Skeletal muscle satellite cell (primary cell): Measurements from ENCODE around the gene C5orf52.
"Not testable (repeated sequence)": the region's sequence is repeated elsewhere in the genome, so short reads cannot be mapped to it uniquely, and the experiment has no call there.

ENCODE experiments used
- H3K27me3 ChIP-seq: 2 replicates; pipeline ENCODE4 v1.7.0; 2013; ENCODE audit warnings: low read length; ENCODE audit not compliant: control insufficient read depth, insufficient read depth
- H3K36me3 ChIP-seq: 2 replicates; pipeline ENCODE4 v1.7.0; 2013; ENCODE audit warnings: mild to moderate bottlenecking, control low read depth, low read length; ENCODE audit not compliant: insufficient read depth
- H3K4me1 ChIP-seq: 2 replicates; pipeline ENCODE4 v1.7.0; 2013; ENCODE audit warnings: low read length; ENCODE audit not compliant: control insufficient read depth, insufficient read depth
- H3K4me2 ChIP-seq: 2 replicates; pipeline ENCODE4 v1.7.0; 2013; ENCODE audit warnings: mild to moderate bottlenecking, low read length
- H3K4me3 ChIP-seq: 2 replicates; pipeline ENCODE4 v1.7.0; 2013; ENCODE audit warnings: low read length
- H3K9ac ChIP-seq: 2 replicates; pipeline ENCODE4 v1.7.0; 2013; ENCODE audit warnings: mild to moderate bottlenecking, low read depth, low read length, moderate library complexity
- H3K9me3 ChIP-seq: replicated peaks from 2 replicates; pipeline ENCODE4 v1.7.0; 2013; ENCODE audit warnings: mild to moderate bottlenecking, control low read depth, low read length

The C5orf52 gene

GRCh38 chr5:157680239-157680638 lies 8.9 kb downstream of the C5orf52 start:
- Histone ChIP-seq H3K4me1 (no peaks in the 10 kb centered on the region), H3K36me3 (no peaks in the 10 kb centered on the region), H3K9me3 (no peaks in the 10 kb centered on the region), H3K27me3 (no peaks in the 10 kb centered on the region), H3K4me3 (no peak overlapping the region), H3K4me2 (no peak overlapping the region), H3K9ac (no peak overlapping the region)

GRCh38 chr5:157681048-157681447 lies 9.7 kb downstream of the C5orf52 start:
- Histone ChIP-seq H3K27me3 (no peaks in the 10 kb centered on the region), H3K9me3 (no peaks in the 10 kb centered on the region)

GRCh38 chr5:157682257-157682656 lies 10.9 kb downstream of the C5orf52 start:
- H3K4me2 ChIP-seq: no peak overlapping the region

More at GRCh38 chr5:157681048-157681447, 9.7 kb downstream of the C5orf52 start:
- Histone ChIP-seq H3K36me3 (no peaks in the 10 kb centered on the region), H3K4me1 (no peaks in the 10 kb centered on the region), H3K4me3 (no peak overlapping the region), H3K9ac (no peak overlapping the region), H3K4me2 (no peak overlapping the region)

GRCh38 chr5:157686276-157687197 lies 15.2 kb downstream of the C5orf52 start:
- not testable (repeated sequence) for H3K9me3 ChIP-seq, H3K4me2 ChIP-seq, H3K9ac ChIP-seq, H3K27me3 ChIP-seq, H3K4me1 ChIP-seq, H3K36me3 ChIP-seq, H3K4me3 ChIP-seq

More at GRCh38 chr5:157682257-157682656, 10.9 kb downstream of the C5orf52 start:
- no peaks in the 10 kb centered on the region for H3K27me3 ChIP-seq
- H3K9ac ChIP-seq: no peak overlapping the region
- H3K9me3 ChIP-seq: no peaks in the 10 kb centered on the region
- H3K4me1 ChIP-seq: no peaks in the 10 kb centered on the region
- H3K36me3 ChIP-seq: no peaks in the 10 kb centered on the region
- H3K4me3 ChIP-seq: no peak overlapping the region

GRCh38 chr5:157687198-157687554 lies 15.8 kb downstream of the C5orf52 start:
- H3K4me1 ChIP-seq: no peaks in the 10 kb centered on the region

GRCh38 chr5:157689942-157690689 lies 18.8 kb downstream of the C5orf52 start:
- H3K27me3 ChIP-seq: no peaks in the 10 kb centered on the region
- no peaks in the 10 kb centered on the region for H3K9me3 ChIP-seq
- H3K4me3 ChIP-seq: no peak overlapping the region
- H3K4me1 ChIP-seq: no peaks in the 10 kb centered on the region
- no peak overlapping the region for H3K4me2 ChIP-seq
- no peaks in the 10 kb centered on the region for H3K36me3 ChIP-seq
- no peak overlapping the region for H3K9ac ChIP-seq

More at GRCh38 chr5:157687198-157687554, 15.8 kb downstream of the C5orf52 start:
- no peaks in the 10 kb centered on the region for H3K27me3 ChIP-seq
- no peaks in the 10 kb centered on the region for H3K36me3 ChIP-seq
- H3K4me2 ChIP-seq: no peak overlapping the region
- no peak overlapping the region for H3K9ac ChIP-seq
- H3K4me3 ChIP-seq: no peak overlapping the region
- no peaks in the 10 kb centered on the region for H3K9me3 ChIP-seq

GRCh38 chr5:157690690-157691433 lies 19.5 kb downstream of the C5orf52 start:
- Histone ChIP-seq H3K27me3 (no peaks in the 10 kb centered on the region), H3K36me3 (no peaks in the 10 kb centered on the region), H3K4me2 (no peak overlapping the region), H3K4me1 (no peaks in the 10 kb centered on the region), H3K4me3 (no peak overlapping the region), H3K9ac (no peak overlapping the region), H3K9me3 (no peaks in the 10 kb centered on the region)

GRCh38 chr5:157693816-157694215 lies 22.5 kb downstream of the C5orf52 start:
- not testable (repeated sequence) for H3K36me3 ChIP-seq, H3K27me3 ChIP-seq, H3K4me2 ChIP-seq, H3K4me1 ChIP-seq, H3K4me3 ChIP-seq, H3K9ac ChIP-seq, H3K9me3 ChIP-seq

GRCh38 chr5:157696154-157696553 lies 24.8 kb downstream of the C5orf52 start:
- not testable (repeated sequence) for H3K4me3 ChIP-seq, H3K9me3 ChIP-seq, H3K36me3 ChIP-seq, H3K27me3 ChIP-seq, H3K4me1 ChIP-seq, H3K9ac ChIP-seq, H3K4me2 ChIP-seq

- not testable (repeated sequence) for H3K4me2 ChIP-seq, H3K27me3 ChIP-seq, H3K36me3 ChIP-seq, H3K4me1 ChIP-seq, H3K4me3 ChIP-seq, H3K9ac ChIP-seq, H3K9me3 ChIP-seq
Observed at GRCh38 chr5:157698674-157699073, 27.3 kb downstream of the C5orf52 start.

- no peaks in the 10 kb centered on the region for H3K36me3 ChIP-seq
- H3K4me1 ChIP-seq: peaks cover 3% of the 10 kb centered on the region
- H3K9ac ChIP-seq: no peak overlapping the region
- H3K27me3 ChIP-seq: no peaks in the 10 kb centered on the region
- no peak overlapping the region for H3K4me3 ChIP-seq
- H3K4me2 ChIP-seq: no peak overlapping the region
- no peaks in the 10 kb centered on the region for H3K9me3 ChIP-seq
Observed at GRCh38 chr5:157703736-157704135, 32.4 kb downstream of the C5orf52 start.
